Putamen (tissue), 1 donor: ENCODE measurements around the gene MIA3.

Experiments
- DNase-seq: peaks from one replicate; pipeline ENCODE4 v3.0.0-alpha.2; 2016; ENCODE audit warnings: low spot score

The MIA3 gene

DNA sequence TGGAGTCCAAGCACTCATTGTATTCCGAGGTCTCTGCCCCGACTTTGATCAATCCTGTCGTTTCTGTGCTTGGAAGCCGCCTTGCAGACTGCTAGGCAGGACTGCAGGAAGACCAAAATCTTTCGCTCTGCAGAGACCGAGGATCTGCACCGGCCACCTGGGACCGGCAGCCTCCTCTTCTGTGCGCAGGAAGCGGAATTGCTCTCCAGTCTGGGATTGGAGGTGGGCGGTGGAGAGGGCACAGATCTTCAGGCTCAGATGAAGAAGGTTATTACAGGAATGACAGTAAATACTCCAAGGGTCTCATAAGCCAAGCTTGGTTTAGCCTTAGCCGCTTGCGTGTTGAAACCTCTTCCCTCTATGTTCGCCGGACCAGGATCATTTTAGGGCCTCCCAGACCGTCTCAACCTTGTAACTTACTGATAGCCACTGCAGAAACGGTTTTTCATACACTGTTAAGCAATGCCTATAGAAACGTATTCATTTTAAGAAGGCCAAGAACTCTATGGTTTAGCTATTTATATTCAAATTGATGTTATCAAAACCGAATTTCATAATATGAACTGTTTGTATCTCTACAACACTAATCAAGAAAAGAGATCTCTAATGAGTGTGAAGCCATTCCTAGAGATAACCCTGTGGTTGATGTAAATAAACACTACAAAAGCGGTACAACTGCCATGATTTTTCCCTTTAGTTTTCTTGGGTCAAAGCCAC is 1.1 kb downstream of the MIA3 start:
- peak; percentile 25 for DNase-seq

DNA sequence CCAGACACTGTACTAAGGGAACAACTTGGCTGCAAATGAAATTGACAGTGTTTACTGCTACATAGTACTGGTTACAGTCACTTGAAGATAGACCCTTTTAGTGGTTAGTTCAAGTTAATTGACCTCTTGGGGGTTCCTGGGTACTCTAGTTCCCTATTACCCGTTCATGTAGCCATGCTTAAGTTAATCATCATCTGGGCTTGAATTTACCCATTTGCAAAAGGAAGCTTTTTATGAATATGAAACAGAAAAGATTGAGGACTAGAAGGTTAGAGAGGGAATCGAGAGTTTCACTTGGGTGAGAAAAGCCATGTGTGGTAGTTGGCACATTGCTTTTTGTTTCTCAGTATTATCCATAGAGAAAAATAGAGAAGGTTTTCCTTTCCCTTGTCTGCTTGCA is 2.7 kb downstream of the MIA3 start:
- no peak for DNase-seq

DNA sequence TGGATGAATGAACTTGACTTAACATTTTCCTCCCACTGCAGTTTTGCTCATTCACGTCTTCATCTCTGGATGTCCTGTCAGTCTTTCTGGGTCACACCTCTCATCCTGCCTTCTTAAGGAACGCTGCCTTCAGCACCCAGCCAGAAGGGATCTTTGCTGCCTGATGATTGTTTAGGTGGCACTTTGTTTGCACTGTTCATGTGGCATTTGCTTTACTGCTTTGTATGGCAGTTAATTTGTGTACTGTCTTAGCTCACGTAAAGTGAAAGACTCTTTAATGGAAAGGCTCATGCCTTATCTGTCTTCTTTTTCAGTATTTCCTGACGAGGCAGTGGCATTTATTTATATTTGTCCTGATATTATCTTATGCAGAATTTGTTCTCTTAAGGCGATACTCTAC is 4.9 kb downstream of the MIA3 start:
- DNase-seq = no peak

DNA sequence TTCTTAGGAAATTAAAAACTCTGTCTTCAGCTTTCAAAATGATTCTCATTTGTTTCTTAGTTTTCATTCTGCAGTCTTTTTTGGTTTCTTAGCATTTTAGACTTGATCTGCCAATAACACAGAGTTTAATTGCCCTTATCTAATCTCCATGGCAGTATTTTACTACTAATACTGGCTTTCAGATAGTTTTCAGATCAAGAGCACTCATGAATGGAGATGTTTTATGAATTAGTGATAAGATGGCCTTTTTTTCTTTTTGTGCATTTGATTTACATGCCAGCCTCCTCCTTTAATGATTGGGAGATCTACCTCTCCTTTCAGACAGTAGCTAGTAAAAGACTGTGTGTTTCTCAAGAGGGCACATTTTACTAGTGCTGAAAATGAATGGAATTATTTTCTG is 5.6 kb downstream of the MIA3 start:
- no peak for DNase-seq

DNA sequence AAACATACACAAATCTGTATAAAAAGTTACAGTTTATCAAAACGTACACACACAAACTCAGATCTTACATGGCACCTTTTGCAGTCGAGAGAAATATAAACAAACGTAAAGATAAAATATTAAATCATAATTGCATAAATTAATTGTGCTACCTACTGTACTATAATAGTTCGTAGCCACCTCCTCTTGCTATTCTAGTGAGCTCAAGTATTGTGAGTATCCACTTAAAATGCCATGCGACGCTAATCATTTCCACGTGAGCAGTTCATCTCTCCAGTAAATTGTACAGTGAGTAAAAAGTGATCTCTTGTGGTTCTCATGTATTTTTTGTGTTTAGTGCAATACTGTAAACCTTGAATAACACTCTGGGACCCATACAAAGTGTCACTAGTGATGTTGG is 6.3 kb downstream of the MIA3 start:
- no peak for DNase-seq

DNA sequence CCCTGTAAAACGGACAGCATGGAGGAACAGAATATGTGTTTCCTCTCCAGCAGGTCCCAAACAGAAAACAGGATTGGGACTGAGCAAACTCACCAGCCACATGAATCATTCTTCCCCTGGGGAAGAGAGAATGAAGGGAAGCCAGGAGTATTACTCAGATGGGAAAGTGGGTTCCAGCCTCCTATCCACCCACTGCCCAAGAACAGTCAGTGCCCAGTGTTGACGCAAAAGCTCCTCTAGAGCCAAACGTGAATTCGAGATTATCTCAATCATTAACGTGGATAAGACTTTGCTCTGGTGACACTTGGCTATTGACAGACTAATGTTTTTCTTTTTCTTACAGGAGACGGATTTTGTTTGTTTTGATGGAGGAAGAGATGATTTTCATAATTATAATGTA is 9.3 kb downstream of the MIA3 start:
- DNase-seq = no peak

DNA sequence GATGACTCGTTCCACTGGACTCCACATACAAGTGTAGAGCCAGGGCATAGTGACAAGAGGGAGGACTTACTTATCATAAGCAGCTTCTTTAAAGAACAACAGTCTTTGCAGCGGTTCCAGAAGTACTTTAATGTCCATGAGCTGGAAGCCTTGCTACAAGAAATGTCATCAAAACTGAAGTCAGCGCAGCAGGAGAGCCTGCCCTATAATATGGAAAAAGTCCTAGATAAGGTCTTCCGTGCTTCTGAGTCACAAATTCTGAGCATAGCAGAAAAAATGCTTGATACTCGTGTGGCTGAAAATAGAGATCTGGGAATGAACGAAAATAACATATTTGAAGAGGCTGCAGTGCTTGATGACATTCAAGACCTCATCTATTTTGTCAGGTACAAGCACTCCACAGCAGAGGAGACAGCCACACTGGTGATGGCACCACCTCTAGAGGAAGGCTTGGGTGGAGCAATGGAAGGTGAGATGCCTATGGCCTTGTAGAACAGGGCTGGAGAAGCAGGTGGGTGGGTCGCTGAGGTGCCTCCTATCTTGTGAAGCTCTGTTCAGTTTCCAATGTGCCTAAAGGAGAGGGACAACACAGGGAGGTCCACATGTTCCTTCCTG is 12.1 kb downstream of the MIA3 start:
- peak; percentile 31 for DNase-seq

DNA sequence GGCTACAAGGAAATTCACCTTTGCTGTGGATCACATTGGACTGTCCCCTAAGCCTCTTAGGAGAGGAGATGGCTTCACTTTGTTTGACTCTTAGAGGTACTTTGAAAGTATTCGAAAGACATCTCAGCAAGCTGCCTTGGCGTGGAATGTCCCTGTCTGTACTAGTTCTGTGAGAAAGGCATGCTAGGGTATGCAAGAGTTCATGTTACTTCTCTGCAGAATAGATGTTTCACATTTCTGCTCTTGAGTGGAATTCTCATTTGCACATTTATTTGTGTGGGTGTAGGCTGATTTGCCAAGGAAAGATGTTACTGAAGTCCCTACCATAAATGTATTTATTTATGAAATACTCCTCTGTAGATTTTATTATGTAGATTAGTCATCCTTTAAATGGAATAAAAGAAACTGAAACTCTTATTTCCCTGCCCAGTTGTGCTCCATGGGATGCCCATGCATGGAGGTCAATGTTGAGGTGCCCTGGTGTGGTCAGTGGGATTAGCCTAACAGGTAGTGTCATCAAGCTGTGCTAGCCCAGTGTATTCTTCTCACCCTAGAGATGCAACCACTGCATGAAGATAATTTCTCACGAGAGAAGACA is 13.8 kb downstream of the MIA3 start:
- DNase-seq = no peak

DNA sequence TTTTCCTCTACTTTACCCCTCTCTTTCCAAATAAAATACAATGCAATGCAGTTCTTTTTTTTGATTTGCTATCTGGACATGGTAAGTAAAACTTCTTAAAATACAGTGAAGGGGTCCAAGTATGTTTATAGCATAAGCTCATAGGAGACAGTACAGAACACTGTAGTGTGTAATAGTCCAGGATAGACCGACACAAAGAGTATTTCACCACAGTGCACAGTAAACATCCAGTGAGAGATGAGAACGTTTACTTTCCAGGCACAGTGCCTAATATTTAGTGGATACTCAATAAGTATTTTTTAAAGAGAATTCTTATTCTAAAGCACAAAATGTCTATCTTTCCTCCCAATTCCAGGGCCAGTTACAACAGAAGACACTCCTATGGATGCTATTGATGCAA is 14.9 kb downstream of the MIA3 start:
- no peak for DNase-seq

DNA sequence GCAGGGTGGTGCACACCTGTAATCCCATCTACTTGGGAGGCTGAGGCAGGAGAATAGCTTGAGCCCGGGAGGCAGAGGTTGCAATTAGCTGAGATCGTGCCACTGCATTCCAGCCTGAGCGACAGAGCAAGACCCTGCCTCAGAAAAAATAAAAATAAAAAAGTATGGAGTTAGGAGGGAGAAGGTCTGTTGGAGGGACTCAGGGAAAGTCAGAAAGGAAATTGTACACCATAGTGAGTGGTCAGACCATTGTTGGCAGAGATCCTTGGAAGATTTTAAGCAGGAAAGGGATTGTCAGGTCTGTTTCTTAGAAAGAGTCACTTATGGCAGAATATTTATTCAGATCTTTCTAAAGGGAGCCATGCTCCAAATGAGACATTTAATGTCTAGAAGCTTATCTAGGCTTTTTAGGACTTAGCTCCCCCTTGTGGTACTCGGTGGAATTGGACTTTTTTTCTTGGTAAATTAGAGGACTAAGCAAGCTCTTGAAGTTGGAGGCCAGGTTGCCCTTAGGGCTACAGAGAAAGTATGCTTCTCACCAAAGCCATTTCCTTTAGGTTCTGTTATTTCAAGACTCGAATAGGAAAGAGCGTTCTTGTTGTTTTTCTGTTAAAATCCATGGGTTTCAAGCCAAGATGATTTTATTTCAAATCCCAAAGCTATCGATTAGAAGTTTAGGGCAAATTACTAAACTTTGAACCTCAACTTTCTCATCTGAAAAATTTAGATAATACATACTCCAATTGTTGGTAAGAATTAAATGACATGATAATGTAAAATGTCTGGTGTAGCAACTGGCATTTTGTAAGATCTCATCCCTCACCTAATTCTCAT is 16.5 kb downstream of the MIA3 start:
- DNase-seq = peak; percentile 88

DNA sequence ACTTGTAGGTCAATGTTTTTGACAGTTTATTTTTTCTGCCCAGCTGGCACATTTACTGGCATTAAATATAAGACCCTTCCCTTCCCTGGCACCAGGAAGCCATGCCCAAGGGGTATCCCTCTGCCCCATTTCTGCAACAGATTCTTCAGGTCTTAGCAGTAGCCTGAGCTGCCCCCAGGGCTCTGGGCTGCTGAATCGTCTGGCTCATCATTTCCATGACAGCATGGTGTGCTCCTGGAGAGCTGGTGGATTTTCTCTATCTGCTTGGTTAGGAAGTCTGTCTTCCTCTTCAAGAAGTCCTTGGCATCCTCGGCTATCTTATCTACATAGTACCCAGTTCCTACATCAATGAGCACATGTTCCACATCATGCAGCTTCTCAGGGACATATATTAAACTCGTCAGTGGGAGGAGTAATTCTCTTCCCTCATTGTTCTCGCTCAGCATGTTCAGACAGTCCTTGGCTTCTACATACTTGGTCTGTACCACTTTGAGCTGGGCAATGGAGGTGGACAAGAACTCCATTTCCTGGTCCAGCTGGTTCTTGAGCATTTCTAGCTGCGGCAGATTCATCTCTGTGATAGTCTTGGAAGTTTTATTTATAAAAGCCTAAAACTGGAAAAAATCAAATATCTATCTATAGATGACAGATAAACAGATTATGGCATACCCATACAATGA is 23.5 kb downstream of the MIA3 start:
- DNase-seq = no peak

DNA sequence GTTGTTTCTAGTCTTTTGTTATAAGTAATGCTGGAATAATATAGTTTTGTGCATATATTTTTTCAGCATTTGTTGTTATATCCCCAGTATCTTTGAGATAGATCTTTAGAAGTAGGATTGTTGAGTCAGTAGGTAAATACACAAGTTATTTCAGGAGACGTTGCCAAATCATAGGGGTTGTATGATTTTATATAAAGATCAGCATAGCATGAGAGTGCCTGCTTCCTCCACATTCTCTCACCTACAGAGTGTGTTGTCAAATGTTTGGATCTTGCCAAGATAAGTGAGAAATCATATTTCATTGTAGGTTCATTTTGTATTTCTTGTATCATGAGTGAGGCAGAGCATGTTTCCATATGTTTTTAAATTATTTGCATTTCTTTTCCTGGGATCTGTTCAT is 24.6 kb downstream of the MIA3 start:
- DNase-seq = no peak

DNA sequence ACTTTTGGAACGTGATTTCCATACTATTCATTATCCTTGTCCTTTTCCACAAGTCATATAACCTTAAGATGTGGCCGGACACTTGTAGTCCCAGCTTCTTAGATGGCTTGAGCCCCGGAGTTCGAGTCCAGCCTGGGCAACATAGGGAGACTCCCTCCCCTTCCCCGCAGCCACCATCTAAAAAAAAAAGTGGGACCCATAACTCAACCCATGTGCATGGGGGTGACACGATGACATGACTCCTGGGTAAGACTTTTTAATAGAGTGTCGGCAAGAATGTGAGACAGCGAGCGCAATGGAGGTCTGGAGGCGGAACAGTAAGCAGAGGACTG is 25.7 kb downstream of the MIA3 start:
- DNase-seq = no peak

DNA sequence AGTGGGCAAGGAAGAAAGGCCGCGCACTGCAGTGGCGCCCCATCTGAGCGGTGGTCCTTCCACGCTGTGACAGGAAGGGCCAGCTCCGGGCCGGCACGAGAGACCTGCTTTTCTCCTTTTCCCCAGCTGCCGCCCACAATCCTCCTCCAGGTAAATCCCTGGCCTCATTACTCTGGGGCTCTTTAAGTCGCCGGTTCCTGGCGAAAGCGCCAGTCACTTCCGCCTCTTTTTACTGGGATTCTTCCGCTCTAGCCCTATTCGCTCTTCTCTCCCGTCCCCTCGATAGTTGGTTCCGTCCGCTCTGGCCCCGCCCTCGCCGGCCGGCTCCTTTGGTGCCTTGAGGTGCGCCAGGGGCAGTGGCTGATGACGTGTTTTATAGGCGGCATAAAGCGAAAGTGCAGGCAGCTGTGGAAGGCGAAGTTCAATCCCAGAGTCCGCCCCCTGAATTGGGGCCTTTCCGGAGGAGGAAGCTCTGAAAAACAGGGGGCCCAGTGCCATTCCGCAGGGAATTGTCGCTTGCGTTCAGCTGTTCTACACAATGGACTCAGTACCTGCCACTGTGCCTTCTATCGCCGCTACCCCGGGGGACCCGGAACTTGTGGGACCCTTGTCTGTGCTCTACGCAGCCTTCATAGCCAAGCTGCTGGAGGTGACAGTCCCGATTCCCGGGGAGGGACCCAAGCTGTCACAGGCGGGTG is 26.2 kb downstream of the MIA3 start:
- peak; percentile 96 for DNase-seq

DNA sequence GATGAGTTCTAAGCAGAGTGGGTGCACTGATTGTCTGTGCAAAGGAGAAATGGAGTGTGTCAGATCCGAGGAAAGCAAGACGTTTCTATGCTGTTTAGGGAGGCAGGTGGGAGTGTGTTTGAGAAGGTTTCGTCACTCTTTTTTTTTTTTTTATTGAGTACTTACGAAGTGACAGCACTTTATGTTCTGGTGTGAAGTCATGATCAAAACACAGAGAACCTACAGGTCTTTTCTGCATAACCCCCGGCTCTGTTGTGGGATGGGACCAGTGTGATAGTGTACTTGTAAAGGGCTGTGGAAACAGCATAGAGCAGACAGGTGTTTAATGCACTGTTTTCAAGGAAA is 26.7 kb downstream of the MIA3 start:
- peak; percentile 81 for DNase-seq

DNA sequence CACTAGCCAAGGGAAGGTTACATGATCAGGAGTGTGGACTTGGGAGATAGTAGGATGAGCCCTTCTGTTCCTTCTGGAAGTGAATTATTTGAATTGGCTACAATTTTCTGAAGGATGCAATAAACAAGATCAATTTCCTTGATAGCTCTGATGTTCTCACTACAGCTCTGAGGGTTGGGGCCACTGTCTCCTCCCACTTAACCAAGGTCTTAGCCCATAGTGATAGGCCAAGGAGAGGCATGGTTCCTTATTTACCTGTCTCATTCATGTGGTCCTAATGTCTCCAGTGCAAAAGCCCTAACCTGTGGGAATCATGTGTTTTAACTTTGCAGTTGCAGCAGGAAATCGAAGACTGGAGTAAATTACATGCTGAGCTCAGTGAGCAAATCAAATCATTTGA is 34.8 kb downstream of the MIA3 start:
- DNase-seq = no peak

DNA sequence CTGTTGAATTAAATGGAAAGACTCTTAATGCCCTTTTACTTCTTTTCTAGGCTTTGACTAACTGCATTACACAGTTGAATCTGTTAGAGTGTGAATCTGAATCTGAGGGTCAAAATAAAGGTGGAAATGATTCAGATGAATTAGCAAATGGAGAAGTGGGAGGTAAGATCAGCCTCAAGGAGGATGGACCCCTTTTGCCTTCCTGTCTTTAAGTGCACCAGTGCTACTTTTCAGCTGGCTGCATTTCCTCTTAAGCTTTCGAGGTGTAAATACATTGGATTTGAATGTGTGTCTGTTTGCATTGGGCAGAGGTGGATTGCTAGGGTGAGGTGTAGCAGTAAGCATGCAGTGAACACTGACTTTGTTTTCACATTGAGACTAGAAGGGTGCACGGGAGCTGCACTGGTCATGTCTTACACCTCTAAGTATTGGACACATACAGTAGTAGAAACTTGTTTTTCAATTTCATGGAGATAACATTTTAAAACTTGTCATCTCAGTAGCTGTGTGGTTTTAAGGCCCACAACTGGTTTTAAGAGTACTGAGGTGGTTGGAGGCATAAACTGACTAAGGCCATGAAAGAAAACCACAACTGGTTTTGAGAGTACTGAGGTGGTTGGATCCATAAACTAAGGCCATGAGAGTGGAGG is 35.4 kb downstream of the MIA3 start:
- DNase-seq = no peak

DNA sequence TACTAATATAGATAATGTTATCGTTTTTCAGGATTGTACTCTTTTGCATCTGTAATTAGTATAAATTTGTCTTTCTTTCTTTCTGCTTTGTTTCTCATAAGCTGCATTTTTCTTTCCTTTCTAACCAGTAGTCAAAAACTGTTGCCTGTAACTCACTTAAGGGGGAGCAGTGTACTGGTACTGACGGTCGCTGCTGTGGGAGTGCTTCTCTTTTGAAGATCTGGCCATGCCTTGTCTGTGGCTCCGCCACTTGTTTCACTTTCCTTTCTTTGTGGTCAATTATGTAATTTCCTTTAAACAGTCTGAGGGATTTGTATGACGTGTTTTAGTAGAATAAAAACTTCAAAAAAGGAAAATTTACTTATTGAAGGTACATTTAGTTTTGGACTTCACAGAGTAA is 37.0 kb downstream of the MIA3 start:
- DNase-seq = peak; percentile 22

DNA sequence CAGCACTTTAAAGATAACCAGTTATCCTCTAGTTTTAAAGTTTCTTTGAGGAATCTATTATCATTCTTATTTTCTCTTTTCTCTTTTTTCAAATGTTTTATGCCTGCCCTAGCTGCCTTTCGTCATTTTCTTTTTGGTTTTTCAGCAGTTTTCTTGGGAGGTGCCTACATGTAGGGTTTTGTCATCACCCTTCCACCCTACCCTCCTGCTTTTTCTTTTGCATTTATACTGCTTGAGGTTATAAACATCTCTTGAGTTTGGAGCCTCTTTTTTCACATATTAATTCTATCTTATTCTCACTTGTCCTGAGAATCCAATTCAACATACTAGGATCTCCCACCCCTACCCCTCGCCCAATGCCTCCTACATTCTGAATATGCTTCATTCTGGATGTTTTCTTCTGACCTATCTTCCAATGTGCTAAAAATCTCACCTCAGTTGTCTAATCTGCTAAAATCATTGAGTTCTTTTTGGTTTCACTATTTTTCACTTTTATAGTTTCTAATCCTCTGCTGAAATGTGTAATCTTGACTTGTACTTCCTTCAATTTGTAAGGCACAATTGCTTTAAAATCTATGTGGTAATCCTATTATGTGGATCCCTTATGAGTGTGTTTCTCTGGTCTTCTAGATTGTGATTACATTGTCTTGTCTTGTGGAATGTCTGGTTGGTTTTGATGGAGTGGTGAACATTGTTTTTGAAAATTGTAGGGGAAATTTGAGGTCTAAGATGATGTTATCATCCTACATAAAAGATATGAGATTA is 38.7 kb downstream of the MIA3 start:
- DNase-seq = no peak

DNA sequence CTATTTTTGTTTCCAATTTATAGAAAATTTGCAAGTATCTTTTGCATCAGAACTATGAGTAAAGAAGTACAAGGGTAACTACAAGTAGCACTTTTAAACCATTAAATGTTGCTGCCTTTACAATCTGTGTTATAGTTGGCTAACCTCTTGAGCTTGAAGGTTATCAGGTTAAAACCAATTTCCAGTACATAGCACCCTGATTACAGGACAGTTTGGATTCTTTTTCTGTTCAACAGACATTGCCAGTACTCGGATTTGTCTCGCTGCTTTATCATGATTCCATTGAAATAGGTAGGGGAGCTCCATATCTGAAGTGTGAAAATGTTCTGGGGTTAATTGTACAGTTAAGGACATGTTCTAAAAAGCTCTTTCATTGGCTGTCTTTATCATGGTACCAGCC is 40.0 kb downstream of the MIA3 start:
- DNase-seq = no peak
